ENCODE data around the gene AMPD2.

Gene AMPD2

DNA sequence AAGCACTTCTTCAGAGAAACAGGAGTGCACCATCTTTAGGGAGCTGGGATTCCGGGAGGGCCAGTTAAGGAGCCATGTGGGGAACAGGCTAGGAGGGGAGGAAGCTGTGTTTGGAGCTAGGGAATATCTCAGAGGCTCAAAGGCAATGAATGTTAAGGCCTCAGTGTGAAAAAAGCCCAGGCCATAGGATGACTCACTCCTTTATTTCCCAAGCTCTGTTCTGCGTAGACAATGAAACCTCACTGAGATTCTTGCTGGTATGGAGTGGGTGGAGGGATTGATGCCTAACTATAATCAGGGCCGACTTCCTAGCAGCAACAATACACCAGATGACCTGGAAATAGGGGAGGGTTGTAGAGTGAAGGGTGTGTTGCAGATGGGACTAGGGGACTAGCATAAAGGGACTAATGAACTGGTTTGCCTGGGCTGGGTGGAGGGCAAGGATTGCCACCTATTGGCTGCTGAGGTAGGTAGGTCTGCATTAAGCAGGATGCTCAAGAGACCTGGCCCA lies 2.3 kb upstream of the AMPD2 start:
- DNase-seq (ENCODE audit: low read depth): no peak

DNA sequence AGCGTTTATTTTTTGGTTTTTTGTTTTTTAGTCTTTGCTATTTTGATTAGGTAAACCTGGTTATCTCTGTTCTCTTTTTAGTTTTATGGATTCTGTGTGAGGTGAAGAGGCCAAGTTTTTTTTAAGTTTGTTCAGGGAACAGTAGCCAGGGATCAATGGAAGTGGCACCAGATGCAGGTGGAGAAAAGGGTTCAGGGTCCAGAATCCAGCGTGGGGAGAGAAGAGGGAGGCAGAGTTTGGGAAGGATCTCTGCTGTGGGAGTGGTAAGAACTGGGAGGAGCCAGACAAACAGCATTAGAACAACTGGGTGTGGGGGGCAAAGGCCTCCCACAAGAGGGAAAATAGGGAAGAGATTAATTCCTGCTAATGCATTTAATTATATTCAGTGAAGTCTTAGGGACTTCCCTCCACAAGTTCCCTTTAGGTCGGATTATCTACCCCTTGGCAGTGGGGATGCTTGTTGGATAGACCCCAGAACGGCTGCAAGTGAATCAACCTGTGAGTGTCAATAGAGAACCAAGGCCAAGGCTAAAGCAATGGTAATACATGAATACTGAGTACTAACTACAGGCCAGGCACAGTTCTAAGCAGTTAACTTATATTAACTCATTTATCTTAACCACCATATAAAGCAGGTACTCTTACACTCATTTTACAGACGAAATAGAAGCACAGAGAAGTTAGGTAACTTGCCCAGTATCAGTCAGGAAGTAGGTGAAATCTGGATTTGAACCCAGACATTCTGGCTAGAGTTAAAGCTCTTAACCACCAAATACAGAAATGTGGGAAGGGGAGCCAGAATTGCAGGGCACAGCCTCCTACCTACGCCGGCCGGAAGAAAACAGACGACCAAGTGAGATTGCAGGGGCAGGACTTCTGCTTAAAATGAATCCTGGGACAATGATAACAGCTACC lies 719 bp upstream of the AMPD2 start:
- no peak for DNase-seq (ENCODE audit: low read depth)

DNA sequence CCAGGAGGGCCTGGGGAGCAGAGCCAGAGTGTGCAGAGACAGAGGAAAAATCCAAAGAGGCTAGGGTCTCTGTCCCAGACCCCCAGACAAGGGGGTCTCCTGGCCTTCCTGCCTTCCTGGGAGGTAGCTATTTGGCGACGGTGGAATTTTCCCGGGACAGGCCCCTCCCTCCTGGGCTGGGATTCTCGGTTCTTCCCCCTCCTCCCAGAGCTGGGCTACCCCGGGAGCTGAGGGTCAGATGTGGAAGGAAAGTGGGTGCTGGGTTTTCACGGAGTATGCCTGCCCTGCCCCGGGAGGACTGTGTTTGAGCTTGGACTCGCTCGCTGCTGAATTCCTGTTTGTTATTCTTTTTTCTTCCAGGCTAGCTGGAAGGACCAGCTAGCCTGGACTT lies 759 bp downstream of the AMPD2 start:
- DNase-seq (ENCODE audit: low read depth): no peak

DNA sequence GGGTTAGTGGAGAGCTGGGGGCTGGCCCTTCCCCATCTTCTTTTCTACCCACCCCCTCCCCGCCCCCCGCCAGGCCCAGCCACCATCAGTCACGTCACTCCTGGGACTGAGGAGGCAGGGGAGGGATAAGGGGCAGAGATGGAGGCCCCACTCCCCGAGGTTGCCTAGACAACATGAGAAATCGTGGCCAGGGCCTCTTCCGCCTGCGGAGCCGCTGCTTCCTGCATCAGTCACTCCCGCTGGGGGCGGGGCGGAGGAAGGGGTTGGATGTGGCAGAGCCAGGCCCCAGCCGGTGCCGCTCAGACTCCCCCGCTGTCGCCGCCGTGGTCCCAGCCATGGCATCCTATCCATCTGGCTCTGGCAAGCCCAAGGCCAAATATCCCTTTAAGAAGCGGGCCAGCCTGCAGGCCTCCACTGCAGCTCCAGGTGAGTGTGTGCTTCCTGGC lies 1.2 kb downstream of the AMPD2 start:
- peak; percentile 97 for DNase-seq (ENCODE audit: low read depth)

DNA sequence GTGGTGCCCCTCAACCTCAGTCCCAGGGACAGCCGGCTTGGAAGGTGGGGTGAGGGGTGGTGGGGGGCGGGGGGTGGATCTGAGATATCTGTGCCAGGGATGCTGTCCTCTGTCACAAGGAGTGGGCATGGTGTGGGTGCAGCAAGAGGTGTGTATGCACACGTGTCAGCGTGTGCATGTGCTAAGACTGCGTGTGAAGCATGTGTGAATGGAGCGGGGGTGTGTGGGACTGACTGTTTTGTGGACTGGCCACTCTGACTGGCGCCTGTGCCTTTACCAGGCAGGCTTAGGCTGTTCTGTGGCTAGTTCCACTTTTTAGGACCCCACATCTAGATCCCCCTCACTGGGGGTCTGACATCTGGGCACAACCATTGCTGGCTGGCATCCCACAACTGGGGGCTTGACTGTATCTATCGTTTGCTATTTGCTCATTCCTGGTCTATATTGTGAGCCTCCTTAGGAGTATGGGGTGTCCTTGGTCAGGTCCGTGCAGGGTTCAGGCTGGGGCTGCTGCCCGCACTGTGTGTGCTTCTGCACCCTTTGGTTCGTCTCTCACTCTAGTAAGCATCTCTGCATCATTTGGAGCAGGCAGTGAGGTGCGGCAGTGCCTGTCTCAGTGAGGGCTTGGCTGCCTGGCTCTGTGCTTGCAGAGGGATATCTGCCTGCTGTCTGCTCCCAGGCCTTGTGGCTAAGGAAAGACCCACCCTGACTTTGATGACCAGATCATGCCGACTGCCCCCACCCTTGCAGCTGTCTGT lies 1.9 kb downstream of the AMPD2 start:
- no peak for DNase-seq (ENCODE audit: low read depth)

DNA sequence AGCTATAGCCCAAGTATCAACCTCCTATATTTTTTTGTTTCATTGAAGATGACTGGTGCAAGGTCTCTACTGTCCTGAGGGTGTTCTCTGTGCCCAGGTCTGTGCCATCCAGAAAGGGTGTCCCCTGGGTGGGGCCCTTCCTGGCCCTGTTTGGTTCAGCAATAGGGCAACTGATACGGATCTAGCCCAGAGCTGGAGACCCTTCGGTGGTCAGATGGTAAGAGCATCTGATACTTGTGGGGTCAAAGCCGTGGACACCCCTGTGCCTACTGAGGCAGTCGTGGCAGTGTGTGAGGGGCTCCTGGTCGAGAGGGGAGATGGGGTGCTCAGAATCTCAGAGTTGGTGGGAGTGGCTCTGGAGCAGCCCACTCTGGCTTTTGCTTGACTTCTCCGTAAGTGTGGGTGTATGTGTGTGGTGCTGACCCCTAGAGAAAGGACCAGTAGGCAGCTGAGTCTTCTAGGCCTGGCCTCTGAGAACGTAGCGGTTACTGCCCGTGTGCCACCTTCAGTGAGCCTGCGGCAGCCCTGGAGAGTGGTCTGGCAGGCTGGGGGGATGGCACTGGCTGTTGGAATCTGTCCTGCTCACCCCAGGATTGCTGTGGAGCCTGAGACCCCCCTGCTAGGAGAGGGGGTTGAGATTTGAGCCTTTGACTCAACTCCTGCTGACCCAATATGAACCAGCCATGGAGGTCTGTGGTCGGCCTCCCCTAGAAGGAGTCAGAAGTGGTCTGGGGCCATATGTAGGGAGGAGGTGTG lies 2.7 kb downstream of the AMPD2 start:
- no peak for DNase-seq (ENCODE audit: low read depth)

DNA sequence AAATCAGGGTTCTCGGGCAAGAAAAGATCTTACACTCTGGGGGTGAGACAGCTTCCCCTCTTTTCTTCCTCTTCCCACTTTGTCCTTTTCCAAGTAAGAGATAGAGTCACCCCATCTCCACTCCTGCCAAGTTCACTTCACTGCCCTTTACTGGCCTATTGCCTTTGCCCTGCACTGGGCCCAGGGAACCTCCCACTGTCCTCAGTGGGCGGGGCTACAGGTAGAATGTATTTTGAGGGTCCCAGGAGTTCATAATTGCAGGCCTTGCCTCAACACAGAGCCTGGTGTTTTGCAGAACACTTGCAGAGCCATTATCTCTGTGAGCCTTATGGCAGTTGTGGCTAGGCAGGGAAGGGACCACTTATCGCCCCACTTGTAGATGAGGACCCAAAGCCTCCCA lies 3.3 kb downstream of the AMPD2 start:
- no peak for DNase-seq (ENCODE audit: low read depth)

DNA sequence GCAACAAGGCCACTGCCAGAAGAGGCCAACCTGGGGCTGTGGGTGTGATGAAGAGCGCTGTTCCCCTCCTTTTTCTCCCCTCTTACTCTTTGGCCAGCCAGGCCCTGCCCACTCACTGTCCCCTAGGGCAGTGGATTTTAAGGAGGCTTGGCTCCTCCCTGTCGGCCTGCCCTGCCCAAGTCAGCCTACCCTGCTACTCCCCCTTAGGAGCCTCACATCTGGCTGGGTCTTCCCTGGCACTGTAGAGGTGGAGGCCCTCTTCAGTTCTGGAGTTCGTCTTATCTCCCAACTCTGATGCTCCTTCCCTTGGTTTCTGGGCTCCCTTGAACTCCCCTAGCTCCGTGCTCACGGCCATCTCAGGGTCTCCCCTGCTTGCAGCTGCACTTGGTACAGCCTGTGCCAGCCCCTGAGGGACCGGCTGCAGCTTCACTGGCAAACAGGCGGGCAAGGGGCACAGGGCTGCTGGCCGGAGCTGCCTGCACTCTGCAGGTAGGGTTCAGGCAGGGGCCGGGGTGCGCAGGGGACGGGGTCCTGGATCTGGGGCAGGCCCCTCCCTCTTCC lies 4.0 kb downstream of the AMPD2 start:
- no peak for DNase-seq (ENCODE audit: low read depth)

DNA sequence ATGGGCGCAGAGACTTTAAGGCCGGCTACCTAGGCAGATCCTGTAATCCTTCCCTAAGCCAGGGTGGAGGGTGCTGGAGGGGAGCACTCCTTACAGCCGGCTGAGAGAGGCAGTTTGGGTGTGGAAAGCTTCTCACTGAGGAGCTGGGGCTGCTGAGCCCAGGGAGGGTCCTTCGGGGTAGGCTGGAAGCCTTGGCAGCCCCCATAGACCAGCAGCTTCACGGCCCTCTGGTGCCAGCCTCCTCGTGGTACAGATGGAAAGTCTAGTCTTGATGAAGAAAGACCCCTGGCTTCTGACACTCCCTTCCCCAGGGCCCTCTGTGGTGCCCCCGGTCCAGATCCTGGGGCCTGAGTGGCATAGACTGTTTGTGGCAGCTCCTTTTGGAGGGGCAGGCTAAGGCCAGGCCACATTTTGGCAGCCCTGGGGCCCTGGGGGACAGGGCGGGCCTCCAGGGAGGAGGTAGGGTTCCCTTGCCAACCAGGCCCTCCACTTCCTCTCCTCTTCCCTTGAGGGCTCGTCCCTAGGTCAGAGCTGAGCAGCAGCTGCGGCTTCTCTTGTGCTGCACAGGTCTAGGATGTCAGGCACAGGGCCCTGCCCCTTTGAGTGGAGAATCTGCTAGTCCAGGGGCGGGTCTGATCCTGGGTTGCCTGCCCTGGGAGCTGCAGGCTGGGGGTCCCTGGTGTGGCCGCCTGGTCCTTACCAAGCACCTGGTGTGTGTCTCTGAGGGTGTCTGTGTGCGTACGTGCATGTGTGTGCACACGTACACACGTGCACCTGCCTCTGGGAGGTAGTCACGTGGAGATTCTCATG lies 4.8 kb downstream of the AMPD2 start:
- no peak for DNase-seq (ENCODE audit: low read depth)

DNA sequence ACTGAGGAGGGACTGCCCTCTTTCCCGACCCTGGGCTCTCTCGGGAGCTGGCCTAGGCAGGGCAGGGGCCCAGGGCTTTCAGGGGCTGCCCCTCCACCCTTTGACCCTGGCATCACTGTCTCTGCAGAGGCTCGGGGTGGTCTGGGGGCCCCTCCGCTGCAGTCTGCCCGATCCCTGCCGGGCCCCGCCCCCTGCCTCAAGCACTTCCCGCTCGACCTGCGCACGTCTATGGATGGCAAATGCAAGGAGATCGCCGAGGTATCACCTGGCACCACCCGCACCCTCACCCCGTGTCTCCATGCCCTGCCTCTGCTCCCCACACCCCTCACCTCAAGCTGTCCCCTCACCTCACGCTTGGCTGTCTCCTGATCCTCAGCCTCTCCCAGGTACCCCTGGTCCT lies 5.5 kb downstream of the AMPD2 start:
- DNase-seq (ENCODE audit: low read depth): no peak

DNA sequence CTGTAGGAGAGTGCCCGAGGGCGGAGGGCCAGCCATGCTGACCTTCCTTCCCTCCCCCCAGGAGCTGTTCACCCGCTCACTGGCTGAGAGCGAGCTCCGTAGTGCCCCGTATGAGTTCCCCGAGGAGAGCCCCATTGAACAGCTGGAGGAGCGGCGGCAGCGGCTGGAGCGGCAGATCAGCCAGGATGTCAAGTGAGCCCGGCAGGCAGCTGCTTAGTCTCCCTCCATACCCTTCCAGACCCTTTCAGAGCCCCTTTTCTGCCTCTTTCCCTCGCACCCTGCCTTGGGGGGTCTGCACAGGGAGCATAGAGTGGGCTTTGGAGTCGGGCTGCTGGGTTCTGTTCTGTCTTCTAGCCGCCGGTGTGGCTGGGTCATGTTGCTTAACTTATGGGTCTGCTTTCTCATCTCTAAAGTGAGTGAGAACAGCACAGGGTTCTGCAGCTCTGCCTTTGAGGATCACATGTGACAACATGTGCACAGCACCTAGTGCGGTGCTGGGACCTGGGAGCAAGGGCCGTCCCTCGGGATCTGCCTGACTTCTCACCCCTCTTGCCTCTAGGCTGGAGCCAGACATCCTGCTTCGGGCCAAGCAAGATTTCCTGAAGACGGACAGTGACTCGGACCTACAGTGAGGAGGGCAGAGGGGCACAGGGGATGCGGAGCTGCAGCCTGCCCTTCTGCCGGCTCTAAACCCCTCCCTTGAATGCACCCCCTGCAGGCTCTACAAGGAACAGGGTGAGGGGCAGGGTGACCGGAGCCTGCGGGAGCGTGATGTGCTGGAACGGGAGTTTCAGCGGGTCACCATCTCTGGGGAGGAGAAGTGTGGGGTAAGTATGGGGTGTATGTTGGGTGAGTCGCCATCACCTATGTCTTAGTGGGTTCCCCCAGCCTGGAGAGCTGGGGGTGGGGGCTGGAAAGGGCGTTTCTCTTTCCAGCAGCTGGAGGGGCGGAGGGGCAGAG lies 6.2 kb downstream of the AMPD2 start:
- DNase-seq (ENCODE audit: low read depth): no peak

DNA sequence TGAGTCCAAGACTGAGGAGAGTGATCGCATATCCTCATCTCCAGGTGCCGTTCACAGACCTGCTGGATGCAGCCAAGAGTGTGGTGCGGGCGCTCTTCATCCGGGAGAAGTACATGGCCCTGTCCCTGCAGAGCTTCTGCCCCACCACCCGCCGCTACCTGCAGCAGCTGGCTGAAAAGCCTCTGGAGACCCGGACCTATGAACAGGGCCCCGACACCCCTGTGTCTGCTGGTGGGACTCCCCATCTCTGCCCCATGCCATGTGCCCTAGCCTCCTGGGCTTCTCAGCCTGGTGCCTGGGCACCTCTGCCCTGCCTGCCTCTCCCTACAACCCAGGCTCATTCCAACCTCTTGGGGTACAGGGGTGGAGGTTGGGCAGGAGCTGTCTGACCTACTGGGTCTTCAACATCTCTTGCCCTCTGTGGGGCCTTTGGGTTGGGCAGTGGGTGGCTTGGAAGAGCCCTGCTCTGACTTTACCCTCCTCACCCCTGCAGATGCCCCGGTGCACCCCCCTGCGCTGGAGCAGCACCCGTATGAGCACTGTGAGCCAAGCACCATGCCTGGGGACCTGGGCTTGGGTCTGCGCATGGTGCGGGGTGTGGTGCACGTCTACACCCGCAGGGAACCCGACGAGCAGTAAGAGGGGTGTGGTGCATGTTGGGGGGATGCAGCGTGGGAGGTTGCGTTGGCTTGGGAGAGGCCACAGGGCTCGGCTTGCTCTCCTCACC lies 7.2 kb downstream of the AMPD2 start:
- DNase-seq (ENCODE audit: low read depth): no peak

DNA sequence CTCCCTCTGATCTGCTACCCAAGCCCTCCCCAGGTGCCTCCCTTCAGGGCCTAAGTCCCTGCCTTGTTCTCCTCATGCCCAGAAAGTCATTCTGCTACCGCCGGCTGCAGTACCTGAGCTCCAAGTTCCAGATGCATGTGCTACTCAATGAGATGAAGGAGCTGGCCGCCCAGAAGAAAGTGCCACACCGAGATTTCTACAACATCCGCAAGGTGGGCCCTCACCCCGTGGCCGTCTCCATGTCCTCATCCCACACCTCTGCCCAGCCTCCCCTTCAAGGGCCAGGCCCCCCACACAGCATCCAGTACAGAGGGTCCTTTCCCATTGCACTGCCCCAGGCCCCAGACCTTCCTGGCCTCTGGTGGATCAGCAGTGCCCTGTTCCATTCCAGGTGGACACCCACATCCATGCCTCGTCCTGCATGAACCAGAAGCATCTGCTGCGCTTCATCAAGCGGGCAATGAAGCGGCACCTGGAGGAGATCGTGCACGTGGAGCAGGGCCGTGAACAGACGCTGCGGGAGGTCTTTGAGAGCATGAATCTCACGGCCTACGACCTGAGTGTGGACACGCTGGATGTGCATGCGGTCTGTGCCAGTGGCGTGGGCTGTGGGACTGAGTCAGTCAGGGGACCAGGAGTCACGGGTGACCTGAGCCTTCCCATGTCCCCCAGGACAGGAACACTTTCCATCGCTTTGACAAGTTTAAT lies 8.2 kb downstream of the AMPD2 start:
- no peak for DNase-seq (ENCODE audit: low read depth)

DNA sequence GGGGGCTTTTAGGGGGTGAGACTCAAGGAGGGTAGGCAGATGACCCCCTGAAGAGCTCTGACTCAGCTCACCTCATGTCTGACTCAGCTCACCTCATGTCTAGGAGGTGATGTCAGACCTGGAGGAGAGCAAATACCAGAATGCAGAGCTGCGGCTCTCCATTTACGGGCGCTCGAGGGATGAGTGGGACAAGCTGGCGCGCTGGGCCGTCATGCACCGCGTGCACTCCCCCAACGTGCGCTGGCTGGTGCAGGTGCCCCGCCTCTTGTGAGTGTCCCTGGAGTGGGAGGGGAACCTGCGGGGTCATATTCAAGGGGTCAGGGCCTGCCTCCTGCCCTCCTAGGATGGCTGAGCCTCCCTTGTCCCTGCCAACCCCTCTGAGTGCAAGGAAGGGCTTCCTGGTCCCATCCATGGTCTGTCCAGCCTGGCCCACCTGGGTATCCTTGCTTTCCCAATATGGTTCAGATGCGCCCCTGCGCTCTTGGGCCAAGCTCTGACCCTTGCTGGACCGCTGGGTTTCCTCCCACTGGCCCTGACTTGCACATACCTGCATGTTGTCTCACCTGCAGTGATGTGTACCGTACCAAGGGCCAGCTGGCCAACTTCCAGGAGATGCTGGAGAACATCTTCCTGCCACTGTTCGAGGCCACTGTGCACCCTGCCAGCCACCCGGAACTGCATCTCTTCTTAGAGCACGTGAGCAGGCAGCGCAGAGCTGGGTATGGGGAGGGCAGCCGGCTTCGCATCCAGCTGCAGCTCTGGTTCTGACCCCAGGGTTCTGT lies 9.1 kb downstream of the AMPD2 start:
- DNase-seq (ENCODE audit: low read depth): no peak

DNA sequence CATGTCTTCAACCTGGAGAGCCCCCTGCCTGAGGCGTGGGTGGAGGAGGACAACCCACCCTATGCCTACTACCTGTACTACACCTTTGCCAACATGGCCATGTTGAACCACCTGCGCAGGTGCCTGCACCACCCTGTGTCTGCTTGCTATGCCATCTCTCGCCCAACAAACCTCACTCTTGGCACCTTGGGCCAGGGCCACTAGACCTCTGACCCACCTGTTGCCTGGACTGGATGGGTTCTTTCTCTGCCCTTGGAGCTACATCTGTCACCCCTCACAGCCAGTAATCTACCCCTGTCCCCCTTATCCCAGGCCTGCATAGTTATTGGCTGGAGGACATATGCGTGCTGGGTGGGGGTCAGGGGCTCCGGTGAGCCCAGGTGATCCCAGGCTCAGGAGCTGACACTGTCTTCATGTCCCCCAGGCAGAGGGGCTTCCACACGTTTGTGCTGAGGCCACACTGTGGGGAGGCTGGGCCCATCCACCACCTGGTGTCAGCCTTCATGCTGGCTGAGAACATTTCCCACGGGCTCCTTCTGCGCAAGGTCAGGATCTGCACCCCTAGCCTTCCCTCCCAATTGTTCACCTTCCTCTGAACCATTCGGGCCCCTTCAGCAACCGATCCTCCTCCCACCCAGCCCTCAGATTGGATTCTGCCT lies 9.9 kb downstream of the AMPD2 start:
- DNase-seq (ENCODE audit: low read depth): no peak

DNA sequence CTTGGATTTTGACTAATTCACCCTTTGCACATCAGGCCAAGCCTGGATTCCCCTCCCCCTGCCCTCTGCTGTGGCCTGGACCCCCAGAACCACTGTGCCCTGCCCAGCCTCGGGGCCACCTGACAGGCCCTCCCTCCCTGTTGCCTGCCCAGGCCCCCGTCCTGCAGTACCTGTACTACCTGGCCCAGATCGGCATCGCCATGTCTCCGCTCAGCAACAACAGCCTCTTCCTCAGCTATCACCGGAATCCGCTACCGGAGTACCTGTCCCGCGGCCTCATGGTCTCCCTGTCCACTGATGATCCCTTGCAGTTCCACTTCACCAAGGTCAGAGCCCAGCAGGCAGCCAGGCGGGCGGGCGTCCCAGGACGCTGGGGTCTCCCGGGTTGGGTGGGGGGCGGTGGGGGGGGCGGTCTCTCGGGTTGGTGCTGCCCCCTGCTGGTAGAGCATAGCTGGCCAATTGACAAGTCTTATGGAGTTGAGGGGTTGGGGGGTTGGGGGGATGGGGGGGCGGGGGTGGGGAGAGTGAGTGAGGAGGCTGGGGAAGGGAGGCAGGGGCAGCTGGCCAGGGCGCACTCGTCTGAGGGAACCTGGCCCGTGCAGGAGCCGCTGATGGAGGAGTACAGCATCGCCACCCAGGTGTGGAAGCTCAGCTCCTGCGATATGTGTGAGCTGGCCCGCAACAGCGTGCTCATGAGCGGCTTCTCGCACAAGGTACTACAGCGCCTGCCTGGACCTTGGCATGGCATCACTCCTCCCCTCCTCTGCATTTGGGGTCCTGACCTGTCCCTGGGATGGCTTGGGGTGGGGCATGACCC lies 10.7 kb downstream of the AMPD2 start:
- peak; percentile 51 for DNase-seq (ENCODE audit: low read depth)

All from activated T-cell treated with anti-CD3 and anti-CD28 coated beads for 1 hour (primary cell).